CD4-positive, alpha-beta T cell treated with Interleukin-12 subunit alpha and Interleukin-12 subunit beta, for 1 hour (primary cell): Measurements from ENCODE around the gene PCDH1.
"Not testable (repeated sequence)": the region's sequence is repeated elsewhere in the genome, so short reads cannot be mapped to it uniquely, and the experiment has no call there.

Experiments
- DNase-seq: peaks from one replicate; pipeline ENCODE4 v3.0.0-alpha.2; 2020

The PCDH1 gene

GRCh38 chr5:141897425-141897824 lies 19.2 kb upstream of the PCDH1 start:
- DNase-seq: no peak

GRCh38 chr5:141890429-141890828 lies 12.2 kb upstream of the PCDH1 start:
- DNase-seq: not testable (repeated sequence)

- DNase-seq: no peak
Measured at GRCh38 chr5:141889282-141889871, 11.2 kb upstream of the PCDH1 start.

GRCh38 chr5:141883892-141884318 lies 5.7 kb upstream of the PCDH1 start:
- DNase-seq: no peak

- DNase-seq: no peak
Measured at GRCh38 chr5:141883184-141883891, 5.1 kb upstream of the PCDH1 start.

- no peak for DNase-seq
Measured at GRCh38 chr5:141882594-141883183, 4.5 kb upstream of the PCDH1 start.

- DNase-seq: no peak
Measured at GRCh38 chr5:141881886-141882285, 3.7 kb upstream of the PCDH1 start.

- DNase-seq: no peak
Measured at GRCh38 chr5:141880961-141881801, 3.0 kb upstream of the PCDH1 start.

GRCh38 chr5:141879941-141880738 lies 1.9 kb upstream of the PCDH1 start:
- no peak for DNase-seq

- no peak for DNase-seq
Measured at GRCh38 chr5:141879426-141879759, 1.2 kb upstream of the PCDH1 start.

- peak; percentile 94 for DNase-seq
Measured at GRCh38 chr5:141878711-141879425, 658 bp upstream of the PCDH1 start.

GRCh38 chr5:141877356-141878185 lies 639 bp downstream of the PCDH1 start:
- DNase-seq: peak; percentile 32

- DNase-seq: peak; percentile 27
Measured at GRCh38 chr5:141876628-141877355, 1.4 kb downstream of the PCDH1 start.

GRCh38 chr5:141875795-141876627 lies 2.2 kb downstream of the PCDH1 start:
- no peak for DNase-seq

- DNase-seq: no peak
Measured at GRCh38 chr5:141875022-141875740, 3.0 kb downstream of the PCDH1 start.

- DNase-seq: no peak
Measured at GRCh38 chr5:141874262-141874964, 3.8 kb downstream of the PCDH1 start.

GRCh38 chr5:141873933-141874261 lies 4.3 kb downstream of the PCDH1 start:
- no peak for DNase-seq
